ENCODE results near the gene CCL16. TPM values are rescaled to one million over a fixed set of nuclear protein-coding genes. Genes with fewer than 3 reads are reported as not detected.
A peak's percentile ranks its signal among the peaks of the same experiment; 100 is the strongest.

CCL16 gene
- total and polyA plus RNA-seq, 2 of the 8 experiments (the other 6 are each of a cell fraction or from before 2014, with no cell fraction given): not detected

GRCh38 chr17:35930211-35931065, 50.9 kb downstream of the CCL16 start, which contains the start of gene RDM1:
Gene RDM1 (minus strand): TSS chr17:35930773. CDS start chr17:35930727, 46 bp downstream.
- H2BK5ac ChIP-seq (ENCODE audit: low read depth, low read length): no peak within 1 kb of the TSS; the same call in 1 of the 2 replicates
- no peaks in the 10 kb centered on the region; a peak in 2 of 7 replicates for H3K27me3 ChIP-seq (replicated peaks in 1 of 4; ENCODE audit: control insufficient read depth in 3 of 4, extremely low read depth in 1 of 4, insufficient read depth in 3 of 4, low read length in 3 of 4)
- peak within 1 kb of the TSS; percentile 52 to 67 (median 60) for H3K4me3 ChIP-seq (ENCODE audit: extremely low read depth in 1 of 4, insufficient read depth in 2 of 4, low read depth in 3 of 4, low read length in 4 of 4)
- H3K79me2 ChIP-seq (ENCODE audit: control insufficient read depth in 1 of 2, insufficient read depth in 2 of 2, low read length in 2 of 2): no peaks in the 10 kb centered on the region
- H3K14ac ChIP-seq (ENCODE audit: insufficient read length): no peak within 1 kb of the TSS
- DNase-seq (ENCODE audit: low read depth in 1 of 2, low spot score in 2 of 2) (peak; percentile 73 to 96), FAIRE-seq (no peak)
- H3K9me3 ChIP-seq (ENCODE audit: insufficient read depth in 2 of 2, low read depth in 1 of 2, low read length in 1 of 2): no peaks in the 10 kb centered on the region
- peak within 1 kb of the TSS; percentile 63 to 72 for H3K4me2 ChIP-seq (ENCODE audit: insufficient read depth in 1 of 2, low read depth in 2 of 2, low read length in 2 of 2)
- no peak within 1 kb of the TSS for H3K4ac ChIP-seq (replicated peaks; ENCODE audit: insufficient read length, low read depth, low read length)
- 7% methylated on average over 34 of the region's 35 CpGs; no CpG with 5 or more reads in 1 of the 2 experiments for WGBS, 2 experiments (ENCODE audit: extremely low coverage in 1 of 2, insufficient coverage in 1 of 2, insufficient read length in 1 of 2, insufficient replicate concordance in 2 of 2, low coverage in 1 of 2, low lambda C conversion rate in 2 of 2, missing lambda C conversion rate in 1 of 2)
- peaks cover 0 to 6% (median 3%) of the 10 kb centered on the region in 4 experiments; a peak in 5 of 7 replicates for H3K4me1 ChIP-seq (replicated peaks in 1 of 4; ENCODE audit: control insufficient read depth in 3 of 4, insufficient read depth in 4 of 4, low read length in 3 of 4)
- peak within 1 kb of the TSS in 2 of 4 experiments; percentile 20 to 26; a peak in 1 of 7 replicates for H3K9ac ChIP-seq (replicated peaks in 1 of 4; ENCODE audit: extremely low read depth in 1 of 4, low read depth in 3 of 4, low read length in 3 of 4)
- H2BK12ac ChIP-seq (ENCODE audit: low read depth, low read length): peak within 1 kb of the TSS; percentile 78; the same call in 1 of the 2 replicates
- H2BK20ac ChIP-seq (ENCODE audit: low read length): no peak within 1 kb of the TSS
- no peak within 1 kb of the TSS for H3K18ac ChIP-seq (ENCODE audit: extremely low read depth, low read length)
- peak within 1 kb of the TSS; percentile 48 for H4K91ac ChIP-seq (replicated peaks; ENCODE audit: insufficient read length, low read length)
- no peak within 1 kb of the TSS for H3K56ac ChIP-seq (replicated peaks; ENCODE audit: insufficient read length, low read depth, low read length)
- no peaks in the 10 kb centered on the region for H3K79me1 ChIP-seq (ENCODE audit: low read depth, low read length)
- H3K36me3 ChIP-seq (ENCODE audit: control insufficient read depth in 2 of 4, insufficient read depth in 4 of 4, low read length in 3 of 4): no peaks in the 10 kb centered on the region; a peak in 1 of 8 replicates
- no peak within 1 kb of the TSS for H2BK15ac ChIP-seq (ENCODE audit: low read length)
- H2AK5ac ChIP-seq (ENCODE audit: low read depth, low read length): no peak within 1 kb of the TSS
- POLR2A ChIA-PET (ENCODE audit: partially characterized antibody): interaction anchor here (2.1 kb wide), 1 partner anchor 122 kb away, joined by 7 read pairs; the partner anchor contains the start of gene TAF15
- no peak within 1 kb of the TSS for H3K23ac ChIP-seq (ENCODE audit: insufficient read length)
- peak within 1 kb of the TSS; percentile 72 for H2AFZ ChIP-seq (ENCODE audit: low read length)
- peak within 1 kb of the TSS; percentile 86; the same call in 1 of the 2 replicates for H4K8ac ChIP-seq (ENCODE audit: extremely low read depth, insufficient read depth, low read length)
- no peaks in the 10 kb centered on the region for H4K20me1 ChIP-seq (replicated peaks in 1 of 2; ENCODE audit: control insufficient read depth in 1 of 2, insufficient read depth in 2 of 2, low read length in 2 of 2)
- no peak within 1 kb of the TSS for H2BK120ac ChIP-seq (replicated peaks; ENCODE audit: low read depth, low read length)
- H3K23me2 ChIP-seq (ENCODE audit: low read depth, low read length): no peaks in the 10 kb centered on the region; the same call in none of the 2 replicates
- no peak within 1 kb of the TSS for H3K27ac ChIP-seq (ENCODE audit: low read depth, low read length)
- CTCF ChIA-PET (ENCODE audit: partially characterized antibody): interaction anchor here (0.6 to 2.1 kb wide), 5 partner anchors 15 to 1842 kb away, joined by 3 to 8 read pairs (median 3); no protein-coding TSS in a partner anchor
- peak within 1 kb of the TSS; percentile 57 for H4K5ac ChIP-seq (ENCODE audit: insufficient read length, low read depth, low read length)
- TF ChIP-seq ASH2L (IDR thresholded peaks at IDR 0.05; ENCODE audit: low read length) (peak; percentile 44), NRF1 (IDR thresholded peaks at IDR 0.05; ENCODE audit: low read depth, low read length) (peak; percentile 96), E2F6 (IDR thresholded peaks at IDR 0.05) (peak; percentile 95), KDM4A (IDR thresholded peaks at IDR 0.05; ENCODE audit: low read depth, low read length, severe bottlenecking) (peak; percentile 95), TCF12 (IDR thresholded peaks at IDR 0.05; ENCODE audit: low read depth, low read length) (no peak), GTF2F1 (IDR thresholded peaks at IDR 0.05; ENCODE audit: borderline replicate concordance, low read depth, low read length) (no peak; the same call in 1 of the 2 replicates), KDM1A (IDR thresholded peaks at IDR 0.05; ENCODE audit: borderline replicate concordance, low read length) (peak; percentile 19; the same call in 1 of the 2 replicates), MAX (IDR thresholded peaks at IDR 0.05) (peak; percentile 88), HDAC6 (IDR thresholded peaks at IDR 0.05; ENCODE audit: low read depth, low read length) (no peak)

Data from H1 (cell line).